Measurements from ENCODE around the gene CD86.

CD86 gene

DNA sequence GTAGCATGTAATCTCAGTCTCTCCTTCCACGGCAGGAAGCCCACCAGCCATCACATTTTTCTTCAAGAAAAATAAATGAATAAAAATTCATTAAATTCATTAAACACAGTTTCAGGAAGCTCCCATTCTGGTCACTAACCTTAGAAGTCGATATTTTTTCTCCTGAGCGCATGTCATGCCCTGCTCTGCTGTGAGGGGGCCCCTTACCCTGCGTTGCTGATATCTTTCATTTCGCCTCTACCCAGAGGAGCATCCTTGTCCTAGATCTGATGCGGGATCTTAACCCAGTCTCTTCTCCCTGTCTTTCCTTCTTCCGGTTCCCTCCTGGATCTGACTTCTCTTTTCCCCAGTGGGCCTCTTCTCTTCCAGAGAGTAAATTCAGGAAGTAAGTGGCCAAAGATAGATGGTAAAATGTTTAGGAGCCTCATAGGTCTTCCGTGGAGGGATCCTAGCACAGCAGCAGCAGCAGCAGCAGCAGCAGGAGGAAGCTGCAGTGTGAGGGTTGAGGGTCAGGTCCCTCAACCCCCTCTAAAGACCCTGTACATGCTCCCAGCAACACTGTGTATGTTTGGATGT lies 31.7 kb upstream of the CD86 start:
- Histone ChIP-seq H3K4me3 (ENCODE audit: low read length) (peak overlapping the region; percentile 66), H3K9me3 (ENCODE audit: control insufficient read depth, insufficient read depth, low read length) (no peaks in the 10 kb centered on the region), H3K4me1 (ENCODE audit: control insufficient read depth, low read length) (peaks cover 76% of the 10 kb centered on the region), H3K27ac (ENCODE audit: low read depth, low read length) (peak overlapping the region; percentile 68), H3K79me2 (ENCODE audit: control insufficient read depth, low read length) (no peaks in the 10 kb centered on the region), H4K20me1 (ENCODE audit: control insufficient read depth, insufficient read depth, low read depth, low read length) (no peaks in the 10 kb centered on the region), H3K27me3 (ENCODE audit: control insufficient read depth, low read length) (no peaks in the 10 kb centered on the region), H3K4me2 (ENCODE audit: low read length) (peak overlapping the region; percentile 78), H3K36me3 (ENCODE audit: control insufficient read depth, low read length) (no peaks in the 10 kb centered on the region), H3K9me2 (replicated peaks; ENCODE audit: control insufficient read depth, low read length) (no peaks in the 10 kb centered on the region), H3F3A (ENCODE audit: control insufficient read depth, insufficient read depth) (peaks cover 22% of the 10 kb centered on the region)
- peak; percentile 58 for TF ChIP-seq CTCF (IDR thresholded peaks at IDR 0.05; ENCODE audit: low read depth, low read length, poor library complexity, severe bottlenecking)
- TF ChIP-seq EZH2phosphoT487 (IDR thresholded peaks at IDR 0.05; ENCODE audit: borderline replicate concordance, low read length) = no peak

- no peaks in the 10 kb centered on the region for H3K9me3 ChIP-seq (ENCODE audit: control insufficient read depth, insufficient read depth, low read length)
- H3K27ac ChIP-seq (ENCODE audit: low read depth, low read length) = peak overlapping the region; percentile 68
- peaks cover 65% of the 10 kb centered on the region for H3K4me1 ChIP-seq (ENCODE audit: control insufficient read depth, low read length)
- TF ChIP-seq EZH2phosphoT487 (IDR thresholded peaks at IDR 0.05; ENCODE audit: borderline replicate concordance, low read length) = no peak
- TF ChIP-seq CTCF (IDR thresholded peaks at IDR 0.05; ENCODE audit: low read depth, low read length, poor library complexity, severe bottlenecking) = no peak
- H3K9me2 ChIP-seq (replicated peaks; ENCODE audit: control insufficient read depth, low read length) = no peaks in the 10 kb centered on the region
- no peaks in the 10 kb centered on the region for H3K27me3 ChIP-seq (ENCODE audit: control insufficient read depth, low read length)
- H3K4me3 ChIP-seq (ENCODE audit: low read length) = peak overlapping the region; percentile 66
- H3K36me3 ChIP-seq (ENCODE audit: control insufficient read depth, low read length) = no peaks in the 10 kb centered on the region
- no peaks in the 10 kb centered on the region for H3K79me2 ChIP-seq (ENCODE audit: control insufficient read depth, low read length)
- peaks cover 22% of the 10 kb centered on the region for H3F3A ChIP-seq (ENCODE audit: control insufficient read depth, insufficient read depth)
- H3K4me2 ChIP-seq (ENCODE audit: low read length) = peak overlapping the region; percentile 78
- no peaks in the 10 kb centered on the region for H4K20me1 ChIP-seq (ENCODE audit: control insufficient read depth, insufficient read depth, low read depth, low read length)
These were observed 30.4 kb upstream of the CD86 start for GRCh38 chr3:122024800-122025199.

DNA sequence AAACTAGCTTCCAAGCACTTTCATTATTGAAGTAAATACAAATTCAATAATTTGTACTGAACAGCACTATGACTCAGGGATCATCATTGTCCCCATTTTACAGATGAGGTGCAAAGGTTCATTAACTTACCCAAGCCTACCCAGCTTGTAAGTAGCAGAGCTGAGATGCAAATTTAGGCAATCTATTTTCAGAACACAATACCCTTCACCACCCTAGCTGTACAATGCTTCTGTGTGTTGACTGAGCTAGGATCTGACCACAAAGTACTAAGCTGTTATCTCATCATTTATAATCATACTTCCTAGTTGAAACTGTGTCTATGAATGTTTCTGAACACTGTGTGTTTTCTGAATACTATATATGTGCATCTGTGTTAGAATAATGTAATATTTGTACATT lies 29.9 kb upstream of the CD86 start:
- no peaks in the 10 kb centered on the region for H3K9me2 ChIP-seq (replicated peaks; ENCODE audit: control insufficient read depth, low read length)
- H3K27me3 ChIP-seq (ENCODE audit: control insufficient read depth, low read length) = no peaks in the 10 kb centered on the region
- no peaks in the 10 kb centered on the region for H3K79me2 ChIP-seq (ENCODE audit: control insufficient read depth, low read length)
- no peaks in the 10 kb centered on the region for H3K9me3 ChIP-seq (ENCODE audit: control insufficient read depth, insufficient read depth, low read length)
- H3K36me3 ChIP-seq (ENCODE audit: control insufficient read depth, low read length) = no peaks in the 10 kb centered on the region
- peak overlapping the region; percentile 78 for H3K4me2 ChIP-seq (ENCODE audit: low read length)
- peak overlapping the region; percentile 66 for H3K4me3 ChIP-seq (ENCODE audit: low read length)
- H4K20me1 ChIP-seq (ENCODE audit: control insufficient read depth, insufficient read depth, low read depth, low read length) = no peaks in the 10 kb centered on the region
- H3F3A ChIP-seq (ENCODE audit: control insufficient read depth, insufficient read depth) = peaks cover 22% of the 10 kb centered on the region
- no peak for TF ChIP-seq EZH2phosphoT487 (IDR thresholded peaks at IDR 0.05; ENCODE audit: borderline replicate concordance, low read length)
- no peak for TF ChIP-seq CTCF (IDR thresholded peaks at IDR 0.05; ENCODE audit: low read depth, low read length, poor library complexity, severe bottlenecking)
- H3K4me1 ChIP-seq (ENCODE audit: control insufficient read depth, low read length) = peaks cover 65% of the 10 kb centered on the region
- H3K27ac ChIP-seq (ENCODE audit: low read depth, low read length) = peak overlapping the region; percentile 68

Data from DOHH2 (cell line).